Ectodermal cell (in vitro differentiated cells): ENCODE data around the gene SPECC1.
"Not testable (repeated sequence)": the region's sequence is repeated elsewhere in the genome, so short reads cannot be mapped to it uniquely, and the experiment has no call there.

Experiments
- H3K27ac ChIP-seq: 2 replicates; pipeline ENCODE4 v1.7.0; 2013; ENCODE audit warnings: mild to moderate bottlenecking, low read depth, low read length; ENCODE audit not compliant: insufficient read depth, poor library complexity, severe bottlenecking
- H3K27me3 ChIP-seq: 2 replicates; pipeline ENCODE4 v1.7.0; 2013; ENCODE audit warnings: mild to moderate bottlenecking, low read length; ENCODE audit not compliant: insufficient read depth, control insufficient read depth, poor library complexity, severe bottlenecking
- H3K36me3 ChIP-seq: one replicate; pipeline ENCODE4 v1.7.0; 2013; ENCODE audit warnings: low read length; ENCODE audit not compliant: control insufficient read depth, insufficient read depth
- H3K4me1 ChIP-seq: one replicate; pipeline ENCODE4 v1.7.0; 2013; ENCODE audit warnings: low read length; ENCODE audit not compliant: control insufficient read depth, insufficient read depth
- H3K4me3 ChIP-seq: 2 replicates; pipeline ENCODE4 v1.7.0; 2013; ENCODE audit warnings: low read depth, low read length, control low read depth; ENCODE audit not compliant: insufficient read depth
- H3K9me3 ChIP-seq: 2 replicates; pipeline ENCODE4 v1.7.0; 2013; ENCODE audit warnings: mild to moderate bottlenecking, low read length, moderate library complexity; ENCODE audit not compliant: control insufficient read depth
- WGBS, 2 experiments: methylation state at CpG; one replicate each; pipeline ENCODE4 v1.1.7; 2013; ENCODE audit warnings: missing lambda C conversion rate in 2 of 2; 5-methylcytosine and 5-hydroxymethylcytosine counted together

SPECC1 gene

GRCh38 chr17:20262226-20263114 lies 253.3 kb downstream of the SPECC1 start:
- H3K27ac ChIP-seq = no peak overlapping the region
- WGBS, 2 experiments = 88 to 92% methylated on average over 8 of the region's 8 CpGs

GRCh38 chr17:20263115-20263433 lies 253.9 kb downstream of the SPECC1 start:
- H3K9me3 ChIP-seq, H3K36me3 ChIP-seq, H3K27ac ChIP-seq, H3K4me3 ChIP-seq, H3K4me1 ChIP-seq, H3K27me3 ChIP-seq: not testable (repeated sequence)
- WGBS, 2 experiments = 74 to 89% methylated on average over 4 to 5 of the region's 5 CpGs

More at GRCh38 chr17:20262226-20263114, 253.3 kb downstream of the SPECC1 start:
- Histone ChIP-seq H3K4me1 (peaks cover 4% of the 10 kb centered on the region), H3K27me3 (no peaks in the 10 kb centered on the region), H3K36me3 (peaks cover 8% of the 10 kb centered on the region), H3K4me3 (no peak overlapping the region), H3K9me3 (no peaks in the 10 kb centered on the region)

- H3K9me3 ChIP-seq = no peaks in the 10 kb centered on the region
- no peaks in the 10 kb centered on the region for H3K27me3 ChIP-seq
- WGBS, 2 experiments = 61 to 68% methylated on average over 3 to 5 of the region's 5 CpGs
- H3K4me3 ChIP-seq = no peak overlapping the region
- H3K27ac ChIP-seq = no peak overlapping the region
- no peaks in the 10 kb centered on the region for H3K36me3 ChIP-seq
- H3K4me1 ChIP-seq = peaks cover 4% of the 10 kb centered on the region
Observed at GRCh38 chr17:20263595-20263994, 254.4 kb downstream of the SPECC1 start.

- 93 to 97% methylated on average over 6 of the region's 6 CpGs for WGBS, 2 experiments
- H3K27ac ChIP-seq = no peak overlapping the region
- no peak overlapping the region for H3K4me3 ChIP-seq
Observed at GRCh38 chr17:20264996-20265395, 255.8 kb downstream of the SPECC1 start.

GRCh38 chr17:20266806-20267458 lies 257.8 kb downstream of the SPECC1 start:
- Histone ChIP-seq H3K4me3 (no peak overlapping the region), H3K27me3 (no peaks in the 10 kb centered on the region), H3K9me3 (no peaks in the 10 kb centered on the region), H3K36me3 (no peaks in the 10 kb centered on the region), H3K27ac (no peak overlapping the region), H3K4me1 (peaks cover 4% of the 10 kb centered on the region)
- 95% methylated on average over 11 of the region's 11 CpGs for WGBS, 2 experiments

More at GRCh38 chr17:20264996-20265395, 255.8 kb downstream of the SPECC1 start:
- no peaks in the 10 kb centered on the region for H3K27me3 ChIP-seq
- H3K4me1 ChIP-seq = peaks cover 4% of the 10 kb centered on the region
- no peaks in the 10 kb centered on the region for H3K9me3 ChIP-seq
- H3K36me3 ChIP-seq = no peaks in the 10 kb centered on the region

GRCh38 chr17:20267459-20267842 lies 258.3 kb downstream of the SPECC1 start:
- no peaks in the 10 kb centered on the region for H3K9me3 ChIP-seq
- WGBS, 2 experiments = 93 to 94% methylated on average over 3 of the region's 3 CpGs
- H3K27ac ChIP-seq = no peak overlapping the region
- H3K4me1 ChIP-seq = peaks cover 4% of the 10 kb centered on the region
- no peaks in the 10 kb centered on the region for H3K27me3 ChIP-seq
- no peak overlapping the region for H3K4me3 ChIP-seq
- no peaks in the 10 kb centered on the region for H3K36me3 ChIP-seq

GRCh38 chr17:20270369-20270768 lies 261.2 kb downstream of the SPECC1 start:
- H3K36me3 ChIP-seq = no peaks in the 10 kb centered on the region
- 87 to 90% methylated on average over 3 of the region's 3 CpGs for WGBS, 2 experiments
- H3K4me1 ChIP-seq = no peaks in the 10 kb centered on the region
- no peaks in the 10 kb centered on the region for H3K27me3 ChIP-seq
- H3K4me3 ChIP-seq = no peak overlapping the region
- no peak overlapping the region for H3K27ac ChIP-seq
- H3K9me3 ChIP-seq = no peaks in the 10 kb centered on the region

GRCh38 chr17:20271011-20271610 lies 262.0 kb downstream of the SPECC1 start:
- Histone ChIP-seq H3K4me1 (no peaks in the 10 kb centered on the region), H3K27me3 (no peaks in the 10 kb centered on the region), H3K4me3 (no peak overlapping the region), H3K27ac (no peak overlapping the region), H3K36me3 (no peaks in the 10 kb centered on the region), H3K9me3 (no peaks in the 10 kb centered on the region)
- WGBS, 2 experiments = 74 to 89% methylated on average over 2 to 3 of the region's 5 CpGs

GRCh38 chr17:20273741-20274500 lies 264.8 kb downstream of the SPECC1 start:
- Histone ChIP-seq H3K36me3 (no peaks in the 10 kb centered on the region), H3K4me1 (no peaks in the 10 kb centered on the region), H3K27me3 (no peaks in the 10 kb centered on the region), H3K27ac (no peak overlapping the region), H3K9me3 (no peaks in the 10 kb centered on the region), H3K4me3 (no peak overlapping the region)
- WGBS, 2 experiments = 90 to 97% methylated on average over 4 to 7 of the region's 8 CpGs

- WGBS, 2 experiments = 45 to 71% methylated on average over 1 to 2 of the region's 2 CpGs
- Histone ChIP-seq H3K27ac (no peak overlapping the region), H3K4me3 (no peak overlapping the region)
Observed at GRCh38 chr17:20275653-20276052, 266.5 kb downstream of the SPECC1 start.

More at GRCh38 chr17:20275653-20276052, 266.5 kb downstream of the SPECC1 start:
- Histone ChIP-seq H3K9me3 (no peaks in the 10 kb centered on the region), H3K36me3 (no peaks in the 10 kb centered on the region), H3K27me3 (no peaks in the 10 kb centered on the region), H3K4me1 (no peaks in the 10 kb centered on the region)
